Measurements from ENCODE around the gene KAZALD1.
A peak's percentile ranks its signal among the peaks of the same experiment; 100 is the strongest.

Gene KAZALD1, protein sequence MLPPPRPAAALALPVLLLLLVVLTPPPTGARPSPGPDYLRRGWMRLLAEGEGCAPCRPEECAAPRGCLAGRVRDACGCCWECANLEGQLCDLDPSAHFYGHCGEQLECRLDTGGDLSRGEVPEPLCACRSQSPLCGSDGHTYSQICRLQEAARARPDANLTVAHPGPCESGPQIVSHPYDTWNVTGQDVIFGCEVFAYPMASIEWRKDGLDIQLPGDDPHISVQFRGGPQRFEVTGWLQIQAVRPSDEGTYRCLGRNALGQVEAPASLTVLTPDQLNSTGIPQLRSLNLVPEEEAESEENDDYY

GRCh38 chr10:101061624-101062231 lies at the start of gene KAZALD1:
KAZALD1 (plus strand) TSS chr10:101061989; CDS start chr10:101062593, 604 bp downstream.
- no peak for DNase-seq

DNA sequence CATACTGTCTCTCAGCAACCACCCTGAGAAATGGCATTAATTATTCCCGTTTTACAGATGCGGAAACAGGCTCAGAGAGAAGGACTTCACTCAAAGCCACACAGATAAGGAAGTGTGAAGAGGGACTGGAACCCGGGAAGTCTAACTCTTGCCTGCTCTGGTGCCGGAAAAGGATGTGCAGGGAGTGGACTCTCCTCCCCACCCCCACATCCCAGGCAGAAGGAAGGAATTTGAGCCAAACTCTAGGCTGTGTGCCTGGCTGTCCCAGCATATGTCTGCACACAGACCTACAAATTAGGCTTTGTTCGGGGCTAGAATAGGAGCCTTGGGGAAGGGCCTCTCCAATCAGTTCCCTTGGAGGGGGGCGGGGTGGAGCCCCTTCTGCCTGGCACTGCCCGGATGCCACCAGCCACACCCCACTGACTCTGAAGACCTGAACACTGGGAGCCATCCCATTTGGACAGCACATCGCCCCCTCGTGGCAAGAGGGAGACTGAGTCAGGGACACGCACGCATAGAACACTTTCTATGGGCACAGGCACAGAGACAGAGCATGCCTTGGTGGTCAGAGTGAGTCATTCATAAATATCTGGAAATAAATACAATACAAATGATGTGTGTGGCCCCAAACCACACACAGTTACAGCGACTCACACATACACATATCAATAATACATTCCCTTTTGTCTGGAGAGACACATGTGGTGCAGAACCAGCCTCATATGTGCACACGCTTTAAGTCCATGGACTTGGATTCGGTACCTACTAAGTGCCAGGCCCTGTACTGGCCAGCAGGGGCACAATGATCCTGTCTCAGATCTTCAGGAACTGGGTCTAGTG lies 49.0 kb upstream of the KAZALD1 start:
- peak; percentile 84 for DNase-seq

DNA sequence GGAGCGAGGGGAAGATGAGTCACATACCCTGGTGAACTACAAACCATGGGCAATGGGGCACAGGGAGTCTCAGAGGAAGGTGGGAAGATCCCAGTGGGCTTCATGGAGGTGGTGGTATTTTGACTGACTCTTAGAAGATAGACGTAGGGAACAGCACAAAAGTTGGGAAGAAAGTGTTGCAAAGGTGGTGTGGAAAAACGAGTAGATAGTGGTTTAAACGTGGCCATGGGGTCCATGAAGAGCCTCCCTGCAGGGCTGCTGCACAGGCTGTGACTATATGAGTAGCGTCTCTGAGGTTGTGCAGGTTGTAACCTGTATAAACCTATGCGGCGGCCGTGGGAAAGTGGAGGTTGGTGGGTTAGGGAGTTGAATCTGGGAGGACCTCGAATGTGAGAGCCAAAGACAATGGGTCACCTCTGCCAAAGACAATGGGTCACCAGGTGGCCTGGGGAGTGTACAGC lies 48.4 kb upstream of the KAZALD1 start:
- no peak for DNase-seq

DNA sequence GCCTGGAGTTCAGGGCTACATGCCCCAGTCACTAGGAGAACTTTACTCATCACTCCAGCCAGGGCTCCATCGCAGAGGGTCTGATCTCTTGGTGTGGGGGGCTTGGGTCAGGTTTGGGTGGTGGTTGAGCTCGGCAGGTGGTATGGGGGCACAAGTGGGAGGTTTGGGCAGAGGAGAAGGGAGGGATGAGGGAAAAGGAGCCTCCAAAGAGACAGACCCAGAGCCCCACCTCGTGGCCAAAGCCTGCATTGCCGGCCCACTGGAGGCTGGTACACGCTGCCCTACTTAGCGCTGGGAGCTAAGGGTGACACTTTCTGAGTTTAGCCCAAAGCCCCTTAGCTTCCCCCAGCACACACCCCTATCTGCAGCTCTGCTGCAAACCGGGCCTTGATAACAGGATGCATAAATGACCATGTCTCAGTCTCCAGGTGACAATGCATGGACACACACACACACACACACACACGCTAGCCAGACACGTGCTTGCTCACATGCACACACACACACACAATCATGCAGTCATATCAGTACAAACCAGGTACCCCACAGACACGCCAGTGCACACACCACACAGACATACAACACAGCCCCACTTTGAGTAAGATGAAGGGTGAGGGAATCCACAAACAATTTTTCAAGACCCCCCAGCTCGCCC lies 47.4 kb upstream of the KAZALD1 start:
- peak; percentile 83 for DNase-seq

GRCh38 chr10:101014966-101015581 lies 46.7 kb upstream of the KAZALD1 start:
- no peak for DNase-seq

DNA sequence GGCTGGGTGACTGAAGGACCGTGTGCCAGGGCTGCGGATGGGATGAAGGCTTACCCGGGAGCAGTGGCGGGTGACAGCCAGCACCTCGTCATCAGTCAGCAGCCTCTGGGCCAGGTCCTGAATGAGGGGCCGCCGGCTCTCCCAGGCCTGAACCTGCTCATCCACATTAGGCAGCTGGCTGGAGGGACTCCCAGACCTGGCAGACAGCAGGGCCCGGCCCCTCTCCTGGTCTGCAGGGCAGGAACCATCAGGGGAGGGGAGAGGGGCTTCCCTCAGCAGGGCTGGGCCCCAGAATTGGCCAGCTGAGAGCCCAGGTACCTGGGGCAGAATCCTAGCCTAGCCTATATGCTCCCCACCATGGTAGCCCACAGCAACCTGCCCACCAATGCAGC lies 46.2 kb upstream of the KAZALD1 start:
- DNase-seq = no peak

DNA sequence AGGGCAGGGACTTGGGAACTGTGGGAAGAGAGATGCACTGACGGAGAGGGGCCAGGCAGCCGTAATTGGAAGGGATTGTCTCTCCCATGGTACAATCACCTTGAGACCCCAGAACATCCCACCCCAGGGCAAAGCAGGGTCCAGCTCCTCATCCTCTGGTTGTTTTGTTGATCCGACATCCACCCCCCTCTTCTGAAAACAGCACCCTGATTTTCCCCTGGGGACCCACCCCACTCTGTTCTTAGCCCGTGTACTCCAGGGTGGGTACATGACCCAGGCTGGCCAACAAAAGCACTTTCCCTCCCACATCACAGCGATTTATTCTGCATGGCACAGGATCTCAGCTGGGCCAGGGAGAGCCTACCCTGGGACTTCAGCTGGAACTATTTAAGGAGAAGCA lies 45.0 kb upstream of the KAZALD1 start:
- no peak for DNase-seq

GRCh38 chr10:101018118-101018599 lies 43.6 kb upstream of the KAZALD1 start:
- DNase-seq = no peak

DNA sequence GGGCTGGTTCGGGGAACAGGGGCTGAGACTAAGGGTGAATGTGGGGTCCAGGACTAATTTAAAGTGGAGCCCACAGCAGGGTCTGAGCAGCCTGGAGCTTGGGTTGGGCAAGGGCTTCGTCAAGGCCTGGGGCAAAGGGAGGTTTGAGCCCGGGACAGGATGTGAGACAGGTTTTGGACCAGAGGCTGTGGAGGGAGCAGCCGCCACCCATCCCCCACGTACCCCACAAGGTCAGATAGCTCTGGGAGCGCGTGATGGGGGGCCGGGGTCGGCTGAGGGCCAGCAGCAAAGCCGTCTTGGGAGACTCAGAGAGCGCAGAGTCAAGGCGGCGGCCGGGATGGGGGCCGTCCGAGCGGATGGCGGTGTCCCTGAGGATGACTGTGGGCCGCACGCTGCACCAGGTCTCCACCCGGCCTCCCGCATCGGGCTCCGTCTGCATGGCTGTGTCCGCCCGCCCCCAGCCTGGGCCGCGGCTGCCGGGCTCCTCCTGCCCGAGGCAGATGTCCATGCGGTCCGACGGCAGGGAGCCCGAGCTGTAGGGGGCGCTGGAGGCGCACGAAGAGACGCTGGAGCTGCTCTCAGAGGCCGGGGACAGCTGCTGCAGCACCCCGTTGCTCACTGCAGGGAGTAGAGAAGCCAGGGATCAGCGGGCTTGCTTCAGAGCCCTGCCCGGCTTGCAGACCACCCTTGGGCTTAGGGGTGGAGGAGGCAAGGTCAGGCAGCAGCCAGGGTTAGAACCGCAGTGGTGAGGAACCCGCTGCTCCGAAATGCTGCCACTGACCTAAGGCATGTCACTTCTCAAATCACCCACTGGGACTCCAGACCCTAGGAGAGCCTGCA lies 43.0 kb upstream of the KAZALD1 start:
- DNase-seq = peak; percentile 79

DNA sequence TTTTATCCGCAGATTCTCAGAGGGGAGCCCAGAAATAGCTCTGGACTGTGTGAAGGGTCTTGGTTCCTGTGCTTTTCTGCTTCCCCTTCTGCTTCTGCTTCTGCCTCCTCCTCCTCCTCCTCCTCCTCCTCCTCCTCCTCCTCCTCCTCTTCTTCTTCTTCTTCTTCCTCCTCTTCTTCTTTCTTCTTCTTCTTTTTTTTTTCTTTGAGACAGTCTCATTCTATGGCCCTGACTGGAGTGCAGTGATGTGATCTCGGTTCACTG lies 42.4 kb upstream of the KAZALD1 start:
- DNase-seq = no peak

DNA sequence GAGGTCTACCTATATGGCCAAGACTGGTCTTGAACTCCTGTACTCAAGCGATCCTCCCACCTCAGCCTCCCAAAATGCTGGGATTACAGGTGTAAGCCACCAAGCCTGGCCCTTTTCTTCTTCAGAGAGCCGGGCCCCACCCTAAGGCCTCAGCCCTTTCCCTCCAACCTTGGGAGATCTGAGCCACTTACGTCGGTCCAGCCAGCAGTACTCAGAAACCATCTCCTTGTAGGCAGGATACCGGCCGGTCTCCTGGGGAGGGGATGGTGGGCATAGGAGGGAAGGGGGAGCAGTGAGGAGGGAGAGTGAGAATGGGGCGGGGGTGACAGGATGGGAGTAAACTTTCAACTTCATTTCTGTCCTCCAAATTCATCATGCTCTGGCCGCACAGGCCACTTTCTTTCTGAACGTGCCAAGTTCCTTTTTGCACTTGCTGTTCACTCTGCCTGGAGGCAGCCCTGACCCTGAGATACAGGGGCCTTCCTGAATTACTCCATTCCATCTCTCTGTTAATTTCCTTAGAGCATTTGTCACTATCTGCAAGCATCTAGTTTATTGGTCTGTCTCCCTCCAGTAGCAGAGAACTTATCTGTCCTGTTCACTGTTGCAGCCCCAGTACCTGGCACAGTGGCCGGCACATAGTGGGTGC lies 41.2 kb upstream of the KAZALD1 start:
- DNase-seq = no peak

DNA sequence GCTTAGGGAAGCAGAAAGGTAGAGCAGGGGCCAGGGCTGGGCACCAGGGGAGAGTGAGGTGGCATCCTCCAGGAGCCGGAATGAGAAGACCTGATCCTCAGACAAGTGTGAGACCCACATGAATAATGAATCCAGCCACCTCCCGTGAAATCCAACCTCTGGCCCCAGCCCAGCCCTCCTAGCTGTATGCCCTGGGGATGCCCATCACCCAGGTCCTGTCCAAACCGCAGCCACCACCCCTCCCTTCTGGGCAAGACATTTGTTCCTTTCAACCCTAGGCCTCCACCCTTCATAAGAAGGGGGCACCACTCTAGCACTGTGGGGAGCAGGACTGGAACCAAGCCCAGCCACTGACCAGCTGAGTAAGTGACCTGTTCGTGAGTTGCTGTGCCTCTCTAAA lies 40.5 kb upstream of the KAZALD1 start:
- DNase-seq = no peak

DNA sequence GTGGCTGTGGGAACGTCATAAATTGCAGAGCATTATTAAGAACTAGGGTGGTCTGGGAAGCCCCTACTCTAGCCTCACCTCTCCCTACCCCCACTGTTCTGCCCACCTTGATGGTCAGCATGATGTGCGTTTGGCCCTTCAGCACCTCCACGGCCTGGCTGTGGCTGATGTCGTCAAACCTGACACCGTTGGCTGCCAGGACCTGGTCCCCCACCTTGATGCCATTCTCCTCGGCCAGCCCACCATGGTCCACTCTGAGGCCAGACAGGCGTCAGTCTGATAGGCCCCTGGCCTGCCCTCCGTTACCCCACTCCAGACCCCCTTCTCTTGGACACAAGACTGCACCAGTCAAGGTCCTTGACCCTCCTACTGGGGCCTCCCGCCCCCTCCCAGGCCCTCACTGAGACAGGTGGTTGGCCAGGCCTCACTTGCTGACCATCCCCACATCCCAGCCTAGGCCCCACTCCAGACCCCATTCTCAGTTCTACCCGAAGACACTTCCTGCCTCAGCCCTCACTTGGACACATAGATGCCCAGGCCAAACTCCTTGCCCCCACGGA lies 40.0 kb upstream of the KAZALD1 start:
- DNase-seq = no peak

- no peak for DNase-seq
Measured at GRCh38 chr10:101022967-101023705, 38.7 kb upstream of the KAZALD1 start.

DNA sequence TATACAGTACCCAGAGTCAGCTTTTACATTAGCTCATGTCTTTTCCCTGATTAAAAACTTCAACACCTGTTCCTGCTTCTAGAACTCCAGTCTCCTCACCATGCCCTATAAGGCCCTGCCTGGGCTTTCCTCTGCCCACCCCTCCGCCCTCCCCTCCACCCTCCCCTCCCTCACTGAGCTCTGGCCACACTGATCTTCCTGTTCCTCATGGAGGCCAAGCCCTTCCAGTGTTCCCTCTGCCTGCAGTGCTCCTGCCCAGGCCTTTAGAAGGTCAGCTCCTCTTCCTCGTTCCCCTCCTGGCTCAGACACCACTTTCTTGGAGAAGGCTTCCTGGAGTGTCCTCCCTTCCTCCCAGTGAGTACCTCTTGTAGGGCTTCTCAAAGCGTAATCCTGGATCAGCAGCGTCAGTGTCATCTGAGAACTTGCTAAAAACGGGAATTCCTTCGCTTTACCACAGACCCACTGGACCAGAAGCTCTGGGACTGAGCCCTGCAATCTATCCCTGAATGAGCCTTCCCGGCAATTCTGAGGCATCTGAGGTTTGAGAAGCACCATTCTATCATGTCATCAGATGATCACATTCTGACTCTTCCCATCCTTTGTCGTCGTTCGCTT lies 34.6 kb upstream of the KAZALD1 start:
- DNase-seq = no peak

- no peak for DNase-seq
Measured at GRCh38 chr10:101028446-101029337, 33.1 kb upstream of the KAZALD1 start.

DNA sequence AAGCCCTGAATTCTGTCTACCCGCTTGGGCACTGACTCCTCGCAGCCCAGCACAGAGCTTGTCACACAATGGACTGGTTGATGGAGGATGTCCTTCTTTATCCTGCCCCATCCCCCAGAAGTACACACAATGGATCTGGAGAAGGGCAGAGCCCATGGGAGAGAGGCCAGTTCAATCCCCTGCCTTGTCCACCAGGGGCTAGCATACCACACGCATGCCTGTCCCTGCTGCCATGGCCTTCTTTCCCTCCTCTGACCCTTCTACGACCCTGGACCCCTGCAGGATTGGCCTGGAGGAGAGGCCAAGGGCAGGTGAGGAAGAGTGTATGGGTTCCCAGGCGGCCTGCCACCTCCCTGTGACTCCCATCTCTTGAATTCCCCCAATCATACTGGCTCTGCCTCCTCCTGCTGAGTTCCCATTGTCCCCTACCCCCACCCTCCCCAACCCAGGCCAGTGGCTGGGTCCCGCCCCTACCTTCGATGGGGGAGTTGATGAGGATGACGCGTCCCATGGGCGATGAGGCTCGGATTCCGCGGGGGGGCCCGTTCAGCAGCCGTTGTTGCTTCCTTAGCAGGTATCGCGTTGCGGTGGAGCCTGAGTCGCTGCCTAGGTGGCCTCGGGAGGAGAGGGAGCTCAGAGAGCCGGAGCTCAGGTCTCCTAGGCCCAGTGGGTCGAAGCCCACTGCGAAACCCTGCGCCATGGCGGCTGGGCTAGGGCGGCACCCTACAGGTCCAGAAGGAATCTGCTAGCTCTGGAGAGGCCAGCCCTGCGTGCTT lies 32.1 kb upstream of the KAZALD1 start:
- no peak for DNase-seq
